K562 (cell line): ENCODE results near the gene PDE6C. TPM values are rescaled to one million over a fixed set of nuclear protein-coding genes. Genes with fewer than 3 reads are reported as not detected.

Source experiments
- E2F8 ChIP-seq: fragments of 450-650 bp; IDR thresholded peaks from 2 replicates; pipeline ENCODE4 v1.7.1; 2018; ENCODE audit warnings: mild to moderate bottlenecking, low read depth; ENCODE audit not compliant: partially characterized antibody
- EGR1 ChIP-seq: fragments of 450-650 bp; conservative IDR thresholded peaks from 2 replicates; pipeline ENCODE4 v1.6.1; 2017; ENCODE audit warnings: mild to moderate bottlenecking
- IRF1 ChIP-seq: sonication (generic); formaldehyde crosslinking; IDR thresholded peaks from 2 replicates; pipeline ENCODE4 v1.8.0; 2022; ENCODE audit warnings: missing genetic modification reagents, mild to moderate bottlenecking, borderline replicate concordance
- MYBL2 ChIP-seq, 2 experiments: fragments of 450-650 bp in 1 of 2; sonication (generic) in 1 of 2; formaldehyde crosslinking in 1 of 2; IDR thresholded peaks; 2 replicates each; pipeline versions ENCODE4 v1.6.1 to v1.8.1; 2017 to 2022; ENCODE audit warnings: borderline replicate concordance in 1 of 2, inconsistent platforms in 1 of 2, low read depth in 1 of 2, mild to moderate bottlenecking in 1 of 2, missing genetic modification reagents in 1 of 2, moderate library complexity in 1 of 2
- PML ChIP-seq: IDR thresholded peaks from 2 replicates; pipeline ENCODE4 v1.6.1; 2012; ENCODE audit warnings: low read length, inconsistent platforms
- RUNX1 ChIP-seq: sonication (generic); IDR thresholded peaks from 2 replicates; pipeline ENCODE4 v1.6.1; 2016; ENCODE audit warnings: antibody characterized with exemption, low read depth
- SNIP1 ChIP-seq: fragments of 450-650 bp; IDR thresholded peaks from 2 replicates; pipeline ENCODE4 v1.7.1; 2017; ENCODE audit warnings: low read depth, mild to moderate bottlenecking
- ZNF217 ChIP-seq: sonication (generic); formaldehyde crosslinking; IDR thresholded peaks from 2 replicates; pipeline ENCODE4 v1.8.0; 2022; ENCODE audit warnings: mild to moderate bottlenecking, missing genetic modification reagents
- ZNF518B ChIP-seq: fragments of 250-450 bp; sonication (Bioruptor Pico); IDR thresholded peaks from 2 replicates; pipeline ENCODE4 v1.5.0; 2021; ENCODE audit warnings: mild to moderate bottlenecking, moderate library complexity
- ZNF766 ChIP-seq: fragments of 200-800 bp; sonication (Bioruptor generic); conservative IDR thresholded peaks from 2 replicates; pipeline ENCODE4 v1.6.1; 2016; ENCODE audit warnings: missing genetic modification characterization, missing compliant biosample characterization
- polyA plus RNA-seq, 8 experiments: library from polyadenylated mRNA; depleted of rRNA in 4 of 8; stranded (reverse) in 5 of 8; unstranded in 3 of 8; fragments of >200 nt; fragmentation: Nextera tagmentation in 2 of 8; fragmentation: Illumina TruSeq in 1 of 8; extraction: Ambion mirVana in 2 of 8; extraction: Trizol in 1 of 8; gene quantifications; 2 replicates each; pipeline versions ENCODE4 v1.2.1 to v1.2.3, GENCODE V29; 2011 to 2014; ENCODE audit warnings: inconsistent platforms in 1 of 8, missing spikeins in 1 of 8
- total RNA-seq, 7 experiments: library from RNA; depleted of rRNA in 6 of 7; stranded (reverse); fragments of >200 nt in 6 of 7; fragmentation: Illumina TruSeq in 2 of 7; extraction: Trizol in 2 of 7; gene quantifications; 2 replicates each; pipeline versions ENCODE4 v1.2.1 to v1.2.3, GENCODE V29; 2011 to 2021; ENCODE audit warnings: low replicate concordance in 1 of 7
- TF ChIP-seq, protein P1 (sequence below): fragments of 450-650 bp; IDR thresholded peaks from 2 replicates; pipeline ENCODE4 v1.6.1; 2016; ENCODE audit warnings: antibody characterized with exemption

PDE6C gene
- total and polyA plus RNA-seq, 9 of the 15 experiments (the other 6 are each of a cell fraction or from before 2014, with no cell fraction given), result not detected

DNA sequence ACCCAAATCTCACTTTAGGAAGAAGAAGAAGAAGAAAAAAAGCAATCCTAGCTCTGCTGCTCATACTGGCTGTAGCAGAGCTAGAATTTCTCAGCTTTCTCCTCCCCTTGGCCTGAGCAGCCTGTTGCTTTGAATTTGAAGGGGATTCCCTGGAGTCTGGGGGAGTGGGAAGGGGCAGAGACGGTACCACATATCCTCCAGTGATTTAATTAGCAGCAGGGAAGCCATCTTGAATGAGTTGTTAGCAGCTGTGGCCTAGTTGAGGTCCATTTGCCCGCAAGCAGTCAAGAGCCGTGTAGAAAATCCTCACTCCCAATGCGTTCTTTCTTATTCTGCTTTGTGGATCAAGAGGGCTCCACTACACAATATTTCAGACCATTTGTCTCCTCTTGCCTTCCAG lies 16.5 kb downstream of the PDE6C start (continued):
- TF ChIP-seq ZNF518B (CRISPR knock-in tag) (no peak), MYBL2 (IDR thresholded peaks at IDR 0.05; ENCODE audit: low read depth) (no peak), MYBL2 (CRISPR knock-in tag; IDR thresholded peaks at IDR 0.05; ENCODE audit: borderline replicate concordance) (no peak), RUNX1 (no peak), PML (no peak), ZNF766 (CRISPR knock-in tag) (no peak), IRF1 (CRISPR knock-in tag) (no peak), SNIP1 (no peak), EGR1 (no peak), ZNF217 (CRISPR knock-in tag) (no peak), E2F8 (no peak)
- TF ChIP-seq, protein P1, sequence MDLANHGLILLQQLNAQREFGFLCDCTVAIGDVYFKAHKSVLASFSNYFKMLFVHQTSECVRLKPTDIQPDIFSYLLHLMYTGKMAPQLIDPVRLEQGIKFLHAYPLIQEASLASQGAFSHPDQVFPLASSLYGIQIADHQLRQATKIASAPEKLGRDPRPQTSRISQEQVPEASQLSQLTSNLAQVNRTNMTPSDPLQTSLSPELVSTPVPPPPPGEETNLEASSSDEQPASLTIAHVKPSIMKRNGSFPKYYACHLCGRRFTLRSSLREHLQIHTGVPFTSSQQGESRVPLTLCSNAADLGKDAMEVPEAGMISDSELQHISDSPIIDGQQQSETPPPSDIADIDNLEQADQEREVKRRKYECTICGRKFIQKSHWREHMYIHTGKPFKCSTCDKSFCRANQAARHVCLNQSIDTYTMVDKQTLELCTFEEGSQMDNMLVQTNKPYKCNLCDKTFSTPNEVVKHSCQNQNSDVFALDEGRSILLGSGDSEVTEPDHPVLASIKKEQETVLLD, result no peak
